NCI-H1436 (cell line): ENCODE measurements around the gene GRID2.

Experiments used
- DNase-seq: peaks from one replicate; lab custom pipeline; 2025; lab: John Stamatoyannopoulos, UW

GRID2 gene

DNA sequence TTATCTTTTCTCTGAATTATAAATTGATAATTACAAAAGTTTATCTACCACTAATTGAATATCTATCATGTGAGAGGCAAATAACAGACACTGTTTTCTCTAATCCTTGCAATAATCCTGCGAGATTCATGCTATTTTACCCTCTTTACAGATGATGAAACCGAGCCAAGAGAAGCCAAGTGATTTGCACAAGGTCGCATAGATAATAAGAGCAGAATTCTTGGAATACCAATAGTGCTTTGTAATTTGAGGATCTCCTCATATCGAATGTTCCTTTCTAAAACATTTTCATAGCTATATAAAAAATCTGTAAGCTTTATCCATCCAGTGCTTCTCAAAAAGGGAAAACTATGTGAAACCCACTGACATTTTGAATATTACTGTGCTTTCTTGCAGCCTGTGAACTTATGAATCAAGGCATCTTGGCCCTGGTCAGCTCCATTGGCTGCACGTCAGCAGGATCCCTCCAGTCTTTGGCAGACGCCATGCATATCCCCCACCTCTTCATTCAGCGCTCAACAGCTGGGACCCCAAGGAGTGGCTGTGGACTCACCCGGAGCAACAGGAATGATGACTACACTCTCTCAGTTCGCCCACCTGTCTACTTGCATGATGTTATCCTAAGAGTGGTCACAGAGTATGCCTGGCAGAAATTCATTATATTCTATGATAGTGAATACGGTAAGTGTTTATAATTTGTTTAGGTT lies 781.0 kb downstream of the GRID2 start:
- no peak for DNase-seq

DNA sequence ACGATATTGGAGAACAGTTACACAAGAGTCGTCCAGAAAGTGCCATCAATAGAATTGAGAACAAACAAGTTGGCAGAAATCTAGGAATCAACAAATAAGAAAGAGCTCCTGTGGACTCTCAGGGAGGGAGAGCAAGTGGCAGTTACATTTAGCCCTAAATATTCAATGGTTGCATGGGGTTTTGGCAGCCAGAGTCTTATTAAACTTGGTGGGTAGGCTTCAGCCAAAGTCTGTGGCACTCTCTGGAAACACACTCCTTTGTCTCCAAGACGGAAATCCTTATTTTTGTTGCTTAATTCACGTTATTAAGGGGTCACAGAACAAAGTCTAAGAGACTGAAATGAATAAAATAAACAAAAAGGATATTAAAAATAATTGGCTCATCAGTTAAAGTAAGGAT lies 782.6 kb downstream of the GRID2 start:
- DNase-seq, result no peak

DNA sequence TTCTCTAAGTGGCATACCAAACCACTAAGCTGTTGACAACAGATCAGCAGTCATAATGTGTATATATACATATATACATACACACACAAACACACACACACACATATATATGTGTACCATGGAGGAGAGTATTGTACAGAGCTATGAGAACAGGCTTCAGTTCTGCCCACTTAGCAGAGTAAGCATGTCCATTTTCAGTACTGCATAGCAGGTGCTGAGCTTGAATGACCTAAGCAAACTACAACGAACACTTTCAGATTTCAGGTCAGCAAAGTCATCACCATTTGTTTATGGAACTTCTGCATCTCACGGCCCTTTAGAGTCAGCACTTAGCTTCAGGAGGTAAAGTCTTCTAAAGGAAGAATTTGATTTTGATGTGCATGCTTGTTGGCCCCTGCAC lies 789.0 kb downstream of the GRID2 start:
- no peak for DNase-seq

DNA sequence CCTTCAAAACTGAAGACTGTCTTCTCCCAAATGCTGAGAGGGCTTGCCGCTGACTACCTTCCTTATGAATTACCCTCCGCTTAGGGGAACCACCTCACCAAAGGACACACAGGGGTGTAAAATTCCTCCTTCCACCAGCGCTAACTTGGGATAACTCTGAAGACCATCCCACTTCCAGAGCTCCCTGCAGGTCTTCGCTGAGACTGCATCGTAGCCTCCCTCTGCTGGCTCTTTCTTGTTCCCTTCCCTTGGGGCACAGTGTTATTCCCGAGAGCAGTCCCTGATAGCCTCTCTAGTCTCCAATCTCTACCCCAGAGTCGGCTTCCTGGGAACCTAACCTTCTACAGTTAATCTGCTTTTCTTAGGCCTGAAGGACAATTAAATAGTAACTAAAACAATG lies 799.3 kb downstream of the GRID2 start:
- no peak for DNase-seq

DNA sequence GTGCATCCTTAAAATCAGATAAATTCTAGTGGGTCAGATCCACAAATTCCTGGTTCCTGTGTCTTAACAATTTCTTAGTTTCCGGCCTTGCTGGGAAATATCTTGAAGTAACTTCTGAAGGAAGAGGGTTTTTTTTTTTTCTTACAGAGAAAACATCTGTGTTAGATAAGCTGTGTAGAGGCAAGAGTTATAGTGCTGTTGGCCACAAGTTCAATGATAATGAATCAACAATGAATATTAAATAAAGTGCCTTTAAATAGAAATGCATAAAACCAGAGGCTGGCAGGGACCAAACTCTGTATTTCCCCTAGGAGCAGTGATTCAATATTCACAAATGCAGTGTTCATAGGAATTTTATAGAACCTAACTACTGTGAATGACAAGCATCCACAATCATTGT lies 812.9 kb downstream of the GRID2 start:
- no peak for DNase-seq

DNA sequence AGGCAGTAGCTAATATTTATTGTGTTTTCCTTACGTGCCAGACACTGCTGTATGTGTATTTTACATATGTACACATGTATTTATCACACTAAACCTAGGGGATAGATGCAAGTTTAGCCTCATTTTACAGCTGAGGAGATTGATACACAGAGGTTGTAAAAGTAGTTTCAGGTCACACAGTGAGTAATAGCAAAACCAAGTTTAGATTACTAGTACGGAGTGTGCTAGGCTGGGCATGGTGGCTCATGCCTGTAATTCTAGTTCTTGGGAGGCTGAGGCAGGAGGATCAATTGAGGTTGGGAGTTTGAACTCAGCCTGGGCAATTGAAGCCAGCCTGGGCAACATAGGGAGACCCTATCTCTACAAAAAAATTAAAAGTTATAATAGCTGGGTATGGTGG lies 823.7 kb downstream of the GRID2 start:
- no peak for DNase-seq

DNA sequence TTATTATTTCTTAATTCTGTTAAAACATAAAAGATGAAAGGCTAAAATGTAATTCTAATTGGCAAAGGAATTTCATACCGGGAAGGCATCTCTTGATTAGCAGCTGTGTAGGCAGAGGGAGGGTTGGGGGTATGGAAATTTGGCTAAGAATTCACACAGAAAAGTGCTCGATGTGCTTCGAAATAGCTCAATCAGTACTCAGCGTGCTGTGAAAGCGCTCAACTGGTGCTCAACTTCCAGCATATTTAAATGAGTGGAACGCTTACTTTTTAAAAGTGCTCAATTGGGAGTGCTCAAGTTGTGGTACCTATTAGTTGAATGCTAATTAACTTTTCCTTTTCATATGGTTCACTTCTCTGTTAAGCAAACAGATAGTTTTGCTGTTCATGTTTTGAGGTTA lies 828.9 kb downstream of the GRID2 start:
- DNase-seq, result no peak

DNA sequence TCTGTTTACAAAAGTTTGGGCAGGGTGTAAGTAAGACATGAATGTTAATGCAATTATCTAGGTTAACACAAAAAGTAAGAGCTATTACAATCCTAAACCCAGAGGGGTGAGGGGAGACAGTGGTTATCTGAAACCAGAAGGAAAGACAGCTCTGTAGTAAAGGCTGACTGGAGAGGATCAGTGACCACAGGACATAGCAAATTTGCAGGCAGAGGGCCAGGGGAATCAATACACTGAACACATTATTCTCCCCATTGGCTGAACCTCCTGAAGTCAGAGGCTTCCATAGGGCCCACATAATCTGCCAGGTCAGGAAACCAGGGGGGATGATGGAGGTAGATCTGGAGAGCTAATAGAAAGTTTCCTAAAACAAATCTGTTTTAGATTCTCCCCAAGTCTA lies 835.4 kb downstream of the GRID2 start:
- no peak for DNase-seq

DNA sequence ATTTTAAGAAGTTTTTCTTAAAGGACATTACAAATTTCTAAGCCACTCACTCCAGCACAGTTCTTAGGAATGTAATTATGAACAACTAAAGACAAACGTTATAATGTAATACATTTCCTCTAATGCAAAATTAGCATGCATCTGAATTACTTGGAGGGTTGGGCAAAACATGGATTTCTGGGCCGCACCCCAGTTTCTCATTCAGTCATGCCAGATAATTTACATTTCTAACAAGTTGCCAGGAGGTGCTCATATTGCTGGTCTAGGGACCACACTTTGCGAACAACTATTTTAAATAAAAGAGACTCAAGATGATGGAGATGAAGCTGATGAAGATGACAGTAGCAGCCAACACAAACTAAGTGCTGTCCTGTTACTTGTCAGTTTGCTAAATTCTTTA lies 840.1 kb downstream of the GRID2 start:
- no peak for DNase-seq

DNA sequence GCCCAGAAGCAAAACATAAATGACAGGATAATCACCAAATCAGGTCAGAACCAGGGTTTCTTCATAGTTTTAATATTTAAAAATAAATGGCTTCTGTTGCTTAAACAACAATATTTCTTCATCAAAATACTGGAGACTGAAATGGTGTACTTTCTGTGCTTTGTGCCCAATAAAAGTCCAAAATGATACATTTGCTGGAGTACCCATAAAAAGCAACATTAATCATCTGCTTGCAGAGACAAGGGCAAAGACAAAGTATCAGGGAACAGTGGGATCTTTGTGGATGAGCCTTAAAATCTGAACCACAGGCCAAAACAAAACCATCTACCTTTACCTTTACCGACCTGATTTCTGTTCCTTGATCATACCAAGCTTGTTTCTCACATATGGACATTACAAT lies 840.9 kb downstream of the GRID2 start:
- no peak for DNase-seq

DNA sequence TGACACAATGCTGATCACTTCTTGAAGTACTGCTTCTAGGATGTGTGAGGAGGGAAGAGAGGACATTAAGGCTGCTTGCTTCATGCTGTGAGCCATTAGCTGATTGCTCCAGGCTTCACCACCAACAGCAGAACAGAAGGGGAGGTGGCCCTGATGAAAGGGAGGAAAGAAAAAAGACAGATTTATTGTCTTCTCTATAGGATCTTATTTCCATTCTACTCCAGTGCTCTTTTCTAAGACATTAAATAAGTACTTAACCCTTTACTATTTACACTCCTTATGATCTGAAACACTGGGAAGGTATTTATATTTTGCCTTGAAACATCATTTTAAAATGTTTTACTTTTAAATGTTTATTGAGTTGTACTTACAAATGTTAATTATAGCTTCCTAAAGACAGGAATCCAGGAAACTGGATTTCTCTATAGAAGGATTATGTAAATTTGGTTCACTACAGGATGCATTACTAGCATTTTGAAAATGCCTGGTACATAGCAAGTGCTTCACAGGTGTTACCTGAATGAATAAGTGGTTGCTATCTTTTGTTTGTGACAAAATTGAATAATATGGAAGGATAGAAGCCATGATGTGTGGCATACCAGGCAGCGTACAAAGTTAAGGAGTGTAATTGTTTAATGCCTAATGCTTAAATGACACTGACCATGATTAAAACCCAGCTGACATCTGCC lies 843.9 kb downstream of the GRID2 start:
- peak; percentile 16 for DNase-seq

DNA sequence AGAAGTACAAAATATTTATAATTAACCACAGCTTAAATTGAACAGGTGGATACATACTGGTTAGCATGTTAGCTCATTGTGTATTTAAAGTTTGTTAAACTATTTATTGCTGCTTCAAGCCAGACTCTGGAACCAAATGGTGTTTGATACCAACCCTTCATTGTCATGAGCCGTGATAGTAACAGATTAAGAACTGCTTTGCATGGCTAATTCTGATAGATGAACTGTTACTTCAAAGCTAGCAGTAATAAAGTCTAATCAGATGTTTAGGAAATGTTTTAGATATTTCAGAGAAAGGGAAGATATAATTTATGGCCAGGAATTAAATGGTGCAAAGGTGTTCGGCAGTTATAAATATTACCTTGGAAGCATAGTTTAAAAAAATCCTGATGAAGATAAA lies 848.7 kb downstream of the GRID2 start:
- DNase-seq, result no peak

DNA sequence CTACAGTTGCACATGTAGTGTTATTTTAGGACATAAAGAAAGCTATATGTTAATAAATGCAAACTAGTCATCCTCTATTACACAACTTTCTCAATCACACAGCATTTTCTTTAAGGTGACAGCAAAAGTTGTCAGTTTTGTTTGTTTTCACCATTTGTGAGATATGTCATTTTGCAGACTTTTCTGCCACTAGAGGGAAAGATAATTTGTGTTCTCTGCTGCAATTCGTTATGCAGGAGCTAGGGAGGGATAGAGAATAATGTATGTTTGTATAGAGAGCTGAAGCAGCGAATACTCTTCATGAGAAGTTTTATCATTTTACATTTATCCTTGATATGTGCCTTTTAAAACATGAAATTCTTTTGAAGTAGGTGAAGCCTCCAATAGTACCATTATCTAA lies 854.2 kb downstream of the GRID2 start:
- DNase-seq, result no peak

DNA sequence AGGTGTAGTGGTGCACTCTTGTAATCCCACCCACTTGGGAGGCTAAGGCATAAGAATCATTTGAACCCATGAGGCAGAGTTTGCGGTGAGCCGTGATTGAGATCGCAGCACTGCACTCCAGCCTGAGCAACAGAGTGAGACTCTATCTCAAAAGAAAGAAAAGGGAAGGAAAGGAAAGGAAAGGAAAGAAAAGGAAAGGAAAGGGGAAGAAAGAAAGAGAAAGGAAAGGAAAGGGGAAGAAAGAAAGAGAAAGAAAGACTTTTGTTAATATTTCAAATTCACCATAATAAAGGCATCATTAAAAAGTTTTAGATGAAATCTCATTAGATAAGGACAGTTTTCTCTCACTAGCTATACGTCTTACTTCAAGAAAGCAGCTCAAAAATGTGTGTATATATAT lies 864.3 kb downstream of the GRID2 start:
- no peak for DNase-seq

DNA sequence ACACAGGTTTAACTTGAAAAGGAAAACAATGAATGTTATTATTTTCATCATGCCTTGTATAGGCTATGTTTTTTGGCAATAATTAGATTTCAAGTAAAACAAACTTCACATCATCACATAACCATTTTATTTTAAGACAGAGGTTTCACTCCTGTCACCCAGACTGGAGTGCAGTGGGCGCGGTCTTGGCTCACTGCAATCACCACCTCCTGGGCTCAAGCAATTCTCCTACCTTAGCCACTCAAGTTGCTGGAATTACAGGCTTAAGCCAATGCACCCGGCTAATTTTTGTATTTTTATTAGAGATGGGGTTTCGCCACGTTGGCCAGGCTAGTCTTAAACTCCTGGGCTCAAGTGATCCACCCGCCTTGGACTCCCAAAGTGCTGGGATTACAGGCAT lies 866.2 kb downstream of the GRID2 start:
- DNase-seq, result no peak

DNA sequence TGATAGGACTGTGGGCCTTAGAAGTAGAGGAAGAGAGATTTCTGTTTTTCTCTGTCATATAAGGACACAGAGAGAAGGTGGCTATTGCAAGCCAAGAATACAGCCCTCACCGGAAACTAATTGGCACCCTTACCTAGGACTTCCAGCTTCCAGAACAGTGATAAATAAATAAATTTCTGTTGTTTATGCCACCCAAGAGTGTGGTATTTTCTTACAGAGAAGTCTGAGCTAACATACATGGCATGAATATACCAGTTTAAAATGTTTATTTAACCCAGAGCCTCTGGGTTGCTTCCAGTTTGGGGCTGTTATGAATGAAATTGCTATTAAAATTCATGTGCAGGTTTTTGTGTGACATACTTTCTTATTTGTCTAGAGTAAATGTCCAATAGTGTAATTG lies 870.8 kb downstream of the GRID2 start:
- DNase-seq, result no peak

DNA sequence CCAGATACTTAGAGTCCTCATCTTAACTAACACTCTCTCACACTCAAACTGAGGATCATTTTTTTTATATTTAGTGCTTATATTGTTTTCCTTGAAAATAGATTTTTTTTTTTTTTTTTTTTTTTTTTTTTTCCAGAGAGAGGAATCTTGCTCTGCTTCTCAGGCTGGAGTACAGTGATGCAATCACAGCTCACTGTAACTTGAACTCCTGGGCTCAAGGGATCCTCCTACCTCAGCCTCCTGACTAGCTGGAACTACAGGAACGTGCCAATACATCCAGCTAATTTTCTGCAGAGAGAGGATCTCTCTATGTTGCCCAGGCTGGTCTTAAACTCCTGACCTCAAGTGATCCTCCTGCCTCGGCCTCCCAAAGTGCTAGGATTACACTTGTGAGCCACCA lies 874.5 kb downstream of the GRID2 start:
- no peak for DNase-seq

DNA sequence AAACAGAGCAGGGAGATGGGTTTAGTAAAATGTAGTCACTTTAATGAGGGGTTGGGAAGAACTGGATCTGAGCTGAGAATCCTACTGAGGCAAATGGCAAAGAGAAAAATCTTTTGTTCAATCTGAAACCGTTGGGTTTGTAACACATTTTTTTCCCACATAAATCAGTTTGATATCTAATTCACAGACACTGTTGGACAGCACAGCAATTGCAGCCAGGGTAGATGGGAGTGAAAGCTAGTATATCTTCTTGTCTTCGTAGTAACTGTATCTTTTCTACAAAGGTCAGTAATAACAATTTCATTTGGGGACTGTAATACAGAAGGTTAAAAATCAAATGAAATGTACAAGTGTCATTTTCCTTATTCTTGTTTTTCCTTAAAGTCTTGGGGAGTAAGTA lies 875.3 kb downstream of the GRID2 start:
- DNase-seq, result no peak

DNA sequence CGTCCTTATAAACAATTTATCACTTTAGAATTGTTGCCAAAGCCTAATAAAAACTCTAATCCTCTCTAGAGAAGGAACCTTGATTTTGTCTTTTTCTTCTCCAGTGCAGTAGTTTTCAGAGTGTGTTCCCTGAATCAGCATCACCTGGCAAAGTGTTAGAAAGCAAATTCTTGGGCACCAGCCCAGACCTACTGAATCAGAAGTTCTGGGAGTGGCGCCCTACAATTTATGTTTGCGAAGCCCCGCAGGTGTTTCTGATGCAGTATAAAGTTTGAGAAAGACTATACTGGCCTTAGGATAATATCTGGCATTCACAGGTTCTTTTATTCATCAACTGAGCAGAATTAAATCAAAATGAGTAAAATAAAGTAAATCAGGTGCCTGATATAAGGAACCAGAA lies 879.0 kb downstream of the GRID2 start:
- no peak for DNase-seq

DNA sequence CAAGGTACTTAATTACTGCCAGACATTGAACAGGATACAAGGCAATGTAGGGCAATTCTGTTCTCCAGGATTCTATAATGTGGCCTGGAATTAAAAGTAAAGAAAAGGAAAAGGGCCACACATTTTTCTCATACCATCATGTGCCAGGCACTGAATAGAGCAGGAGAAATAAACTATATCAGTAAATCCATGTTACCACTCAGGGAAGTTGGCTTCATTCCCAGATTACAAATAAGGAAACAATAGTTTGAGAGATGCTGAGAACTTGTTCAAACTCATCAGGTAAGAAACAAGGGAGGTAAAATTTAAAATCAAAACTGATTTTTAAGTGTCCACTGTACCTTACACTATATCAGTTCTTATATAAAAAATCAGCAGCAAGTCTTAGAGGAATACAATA lies 879.8 kb downstream of the GRID2 start:
- peak; percentile 18 for DNase-seq

DNA sequence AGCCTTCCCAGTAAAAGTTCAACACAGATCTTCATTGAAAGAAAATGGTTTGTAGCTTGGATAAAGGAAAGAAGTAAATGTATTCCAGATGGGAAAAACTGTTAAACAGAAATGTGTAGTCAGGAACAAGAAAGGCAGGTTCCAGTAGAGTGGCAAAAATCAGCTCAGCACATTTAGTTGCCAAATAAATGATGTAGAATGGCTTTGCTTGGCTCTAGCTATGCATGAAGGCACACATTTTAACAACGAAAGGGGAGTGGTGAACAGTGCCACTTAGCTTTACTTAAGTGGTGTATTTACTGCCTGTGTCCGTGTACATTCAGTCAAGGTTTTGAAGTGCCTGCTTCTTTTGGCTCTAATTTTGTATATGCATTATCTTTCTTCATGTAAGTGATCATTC lies 880.3 kb downstream of the GRID2 start:
- peak; percentile 68 for DNase-seq

DNA sequence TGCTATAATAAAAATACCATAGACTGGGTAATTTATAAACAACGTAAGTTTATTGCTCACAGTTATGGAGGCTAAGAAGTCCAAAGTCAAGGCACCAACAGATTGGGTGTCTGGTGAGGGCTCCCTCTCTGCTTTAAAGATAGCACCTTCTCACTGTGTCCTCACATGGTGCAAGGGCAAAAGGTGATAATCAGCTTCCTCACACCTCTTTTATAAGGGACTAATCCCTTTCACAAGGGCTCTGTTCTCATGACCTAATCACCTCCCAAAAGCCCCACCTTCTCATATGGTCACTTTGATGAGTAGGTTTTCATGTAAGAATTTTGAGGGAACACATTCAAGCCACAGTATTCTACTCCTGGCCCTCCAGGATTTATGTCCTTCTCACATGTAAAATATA lies 883.1 kb downstream of the GRID2 start:
- DNase-seq, result no peak

DNA sequence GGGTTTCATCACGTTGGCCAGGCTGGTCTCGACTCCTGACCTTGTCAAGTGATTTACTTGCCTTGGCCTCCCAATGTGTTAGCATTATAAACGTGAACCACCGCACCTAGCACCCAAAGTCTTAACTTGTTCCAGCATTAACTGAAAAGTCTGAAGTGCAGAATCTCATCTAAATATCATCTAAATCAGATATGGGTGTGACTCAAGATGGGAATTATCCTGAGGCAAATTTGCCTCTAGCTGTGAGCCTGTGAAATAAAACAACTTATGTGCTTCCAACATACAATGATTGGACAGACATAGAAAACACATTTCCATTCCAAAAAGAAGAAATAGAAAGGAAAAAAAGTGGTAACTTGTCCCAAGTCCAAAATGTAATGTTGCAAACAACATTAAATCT lies 883.7 kb downstream of the GRID2 start:
- DNase-seq, result no peak

DNA sequence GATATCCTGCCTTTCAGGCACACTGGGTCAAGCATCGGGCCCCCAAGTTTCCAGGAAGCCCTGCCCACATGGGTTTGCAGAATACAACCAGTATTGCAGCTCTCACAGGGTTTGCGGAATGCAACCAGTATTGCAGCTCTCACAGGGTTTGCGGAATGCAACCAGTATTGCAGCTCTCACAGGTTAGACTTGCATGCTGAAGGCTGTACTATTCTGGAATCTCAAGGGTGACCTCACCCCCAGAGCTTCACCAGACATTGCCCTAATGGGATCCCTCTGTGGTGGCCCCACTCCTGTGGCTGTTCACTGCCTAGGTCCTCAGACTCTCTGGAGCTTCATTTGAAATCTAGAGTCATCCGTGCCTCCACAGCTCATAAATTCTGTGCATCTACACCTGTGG lies 884.1 kb downstream of the GRID2 start:
- DNase-seq, result no peak
